RWPE2 (cell line): ENCODE measurements around the gene CD5L.

Experiments used
- ATAC-seq: fragments of 200-7000 bp; cut with Tn5 transposase; 3 replicates; pipeline ENCODE4 v1.9.1; 2021; ENCODE audit warnings: low read depth
- DNase-seq: peaks from one replicate; pipeline ENCODE4 v3.0.0-alpha.2; 2020; ENCODE audit warnings: low spot score
- H3K27ac ChIP-seq: fragments of 450-650 bp; 2 replicates; pipeline ENCODE4 v1.5.1; 2017; ENCODE audit warnings: mild to moderate bottlenecking; ENCODE audit not compliant: poor library complexity, severe bottlenecking
- H3K27me3 ChIP-seq: fragments of 250-450 bp; sonication (Bioruptor Pico); 2 replicates; pipeline ENCODE4 v1.5.1; 2021; ENCODE audit warnings: mild to moderate bottlenecking, moderate library complexity; ENCODE audit not compliant: insufficient read depth, poor library complexity, severe bottlenecking
- H3K36me3 ChIP-seq: fragments of 250-450 bp; sonication (Bioruptor Pico); 2 replicates; pipeline ENCODE4 v1.5.1; 2020; ENCODE audit warnings: low read depth, mild to moderate bottlenecking, moderate library complexity
- H3K4me1 ChIP-seq: fragments of 250-450 bp; sonication (Bioruptor Pico); 2 replicates; pipeline ENCODE4 v1.5.1; 2021; ENCODE audit warnings: mild to moderate bottlenecking, moderate library complexity; ENCODE audit not compliant: insufficient read depth, poor library complexity, severe bottlenecking
- H3K4me3 ChIP-seq: fragments of 250-450 bp; sonication (Bioruptor Pico); 2 replicates; pipeline ENCODE4 v1.5.1; 2021; ENCODE audit warnings: mild to moderate bottlenecking, moderate library complexity; ENCODE audit not compliant: severe bottlenecking
- H3K9me3 ChIP-seq: fragments of 250-450 bp; sonication (Bioruptor Pico); 2 replicates; pipeline ENCODE4 v1.5.1; 2021; ENCODE audit warnings: mild to moderate bottlenecking, moderate library complexity; ENCODE audit not compliant: severe bottlenecking
- TF ChIP-seq, protein P1 (sequence below): fragments of 450-650 bp; IDR thresholded peaks from one replicate; pipeline ENCODE4 v1.5.1; 2017; ENCODE audit warnings: mild to moderate bottlenecking, moderate library complexity; ENCODE audit not compliant: poor library complexity, severe bottlenecking

Gene CD5L

DNA sequence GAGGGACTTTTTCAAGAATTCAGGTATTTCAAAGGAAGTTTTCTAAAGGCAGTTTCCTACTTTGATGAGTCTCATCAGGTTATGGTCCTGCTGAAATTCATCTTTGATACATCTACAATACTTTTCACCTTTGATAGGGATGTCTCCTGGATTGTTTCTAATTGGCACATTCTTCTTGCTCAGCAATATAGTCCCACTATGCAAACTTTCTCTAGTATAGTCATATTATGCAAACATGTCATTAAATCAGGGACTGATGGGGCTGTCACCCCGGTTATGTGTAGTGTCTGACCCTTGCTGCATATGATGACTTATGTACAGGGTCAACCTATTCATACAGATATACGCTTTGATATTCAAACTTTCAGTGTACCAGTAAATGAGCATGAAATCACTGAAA is 21.3 kb downstream of the CD5L start:
- Histone ChIP-seq H3K36me3 (no peaks in the 10 kb centered on the region), H3K4me1 (no peaks in the 10 kb centered on the region), H3K27me3 (peaks cover 3% of the 10 kb centered on the region), H3K4me3 (no peak overlapping the region), H3K27ac (no peak overlapping the region), H3K9me3 (no peaks in the 10 kb centered on the region)
- TF ChIP-seq, protein P1, sequence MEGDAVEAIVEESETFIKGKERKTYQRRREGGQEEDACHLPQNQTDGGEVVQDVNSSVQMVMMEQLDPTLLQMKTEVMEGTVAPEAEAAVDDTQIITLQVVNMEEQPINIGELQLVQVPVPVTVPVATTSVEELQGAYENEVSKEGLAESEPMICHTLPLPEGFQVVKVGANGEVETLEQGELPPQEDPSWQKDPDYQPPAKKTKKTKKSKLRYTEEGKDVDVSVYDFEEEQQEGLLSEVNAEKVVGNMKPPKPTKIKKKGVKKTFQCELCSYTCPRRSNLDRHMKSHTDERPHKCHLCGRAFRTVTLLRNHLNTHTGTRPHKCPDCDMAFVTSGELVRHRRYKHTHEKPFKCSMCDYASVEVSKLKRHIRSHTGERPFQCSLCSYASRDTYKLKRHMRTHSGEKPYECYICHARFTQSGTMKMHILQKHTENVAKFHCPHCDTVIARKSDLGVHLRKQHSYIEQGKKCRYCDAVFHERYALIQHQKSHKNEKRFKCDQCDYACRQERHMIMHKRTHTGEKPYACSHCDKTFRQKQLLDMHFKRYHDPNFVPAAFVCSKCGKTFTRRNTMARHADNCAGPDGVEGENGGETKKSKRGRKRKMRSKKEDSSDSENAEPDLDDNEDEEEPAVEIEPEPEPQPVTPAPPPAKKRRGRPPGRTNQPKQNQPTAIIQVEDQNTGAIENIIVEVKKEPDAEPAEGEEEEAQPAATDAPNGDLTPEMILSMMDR = no peak
- ATAC-seq (no peak), DNase-seq (no peak)

DNA sequence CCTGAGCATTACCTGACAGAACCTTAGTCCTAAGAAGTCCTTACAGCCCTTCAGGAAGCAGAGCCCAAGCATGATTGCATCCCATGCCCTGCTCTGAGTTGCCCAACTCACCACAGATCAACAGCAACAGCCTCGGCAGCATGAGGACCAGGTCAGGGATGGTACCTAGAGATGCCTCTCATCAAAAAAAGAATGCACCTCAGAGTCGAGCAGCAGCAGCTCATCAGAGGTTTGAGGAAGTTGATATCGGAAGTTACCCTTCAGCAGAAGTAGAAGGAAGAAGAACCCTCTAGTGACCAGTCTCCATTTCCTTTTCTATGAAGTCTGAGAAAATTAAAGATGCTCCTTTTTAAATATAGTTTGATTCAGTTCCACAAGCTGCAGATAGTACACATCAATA is 21.7 kb downstream of the CD5L start, which contains the start of gene FCRL1:
FCRL1 (minus strand) TSS at position 225 of the 400 bp plus-strand sequence; CDS start at position 142, 83 bp downstream.
- no peak; the same call in 2 of the 3 replicates for ATAC-seq
- H3K4me3 ChIP-seq = no peak within 1 kb of the TSS
- no peak for DNase-seq

DNA sequence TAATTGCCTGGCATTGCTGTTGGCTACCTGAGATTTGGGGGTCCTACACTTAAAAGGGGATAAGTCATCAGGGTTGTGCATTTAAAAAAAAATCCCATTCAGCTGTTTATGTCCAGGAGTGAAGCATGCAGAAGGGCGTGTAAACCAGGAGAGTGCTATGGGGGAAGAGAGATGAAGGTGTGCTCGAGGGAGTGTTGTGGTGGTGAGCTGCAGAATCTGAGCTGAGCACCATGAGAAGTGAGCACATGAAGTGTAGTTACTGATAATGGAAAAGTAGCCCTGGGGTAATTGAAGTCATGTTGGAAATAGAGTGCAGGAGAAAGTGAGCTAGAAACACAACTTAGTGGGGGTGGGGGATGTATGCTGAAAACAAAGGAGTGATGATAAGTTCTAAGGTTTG is 22.4 kb downstream of the CD5L start:
- Histone ChIP-seq H3K36me3 (no peaks in the 10 kb centered on the region), H3K9me3 (no peaks in the 10 kb centered on the region), H3K27ac (no peak overlapping the region), H3K27me3 (no peaks in the 10 kb centered on the region), H3K4me1 (no peaks in the 10 kb centered on the region), H3K4me3 (no peak overlapping the region)
- DNase-seq = no peak
- TF ChIP-seq, protein P1 = no peak
- no peak for ATAC-seq

More for the DNA sequence above, 21.7 kb downstream of the CD5L start, which contains the start of gene FCRL1:
- Histone ChIP-seq H3K4me1 (no peaks in the 10 kb centered on the region), H3K27me3 (peaks cover 3% of the 10 kb centered on the region), H3K9me3 (no peaks in the 10 kb centered on the region), H3K36me3 (no peaks in the 10 kb centered on the region), H3K27ac (no peak within 1 kb of the TSS)
- TF ChIP-seq, protein P1 = no peak

DNA sequence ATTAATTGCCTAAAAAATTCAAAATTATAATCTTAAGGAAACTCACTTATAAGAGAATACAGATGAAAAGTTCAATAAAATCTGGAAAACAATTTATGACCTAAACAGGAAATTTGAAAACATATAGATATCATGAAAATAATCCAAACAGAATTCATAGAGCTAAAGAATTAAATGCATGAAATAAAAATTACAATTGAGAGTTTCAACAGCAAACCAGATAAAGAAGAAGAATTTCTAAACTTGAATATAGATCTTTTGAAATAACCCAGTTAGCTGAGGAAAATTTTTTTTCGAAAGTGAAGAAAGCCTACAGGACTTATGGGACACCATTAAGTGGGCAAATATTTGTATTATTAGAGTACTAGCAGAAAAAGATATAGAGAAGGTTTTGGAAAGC is 28.3 kb downstream of the CD5L start:
- DNase-seq = no peak
- H3K4me1 ChIP-seq = no peaks in the 10 kb centered on the region
- no peak for ATAC-seq

More for the DNA sequence above, 28.3 kb downstream of the CD5L start:
- H3K36me3 ChIP-seq = no peaks in the 10 kb centered on the region
- no peak overlapping the region for H3K27ac ChIP-seq
- peaks cover 3% of the 10 kb centered on the region for H3K27me3 ChIP-seq
- peaks cover 6% of the 10 kb centered on the region for H3K9me3 ChIP-seq
- H3K4me3 ChIP-seq = no peak overlapping the region
- TF ChIP-seq, protein P1 = no peak
